Measurements from ENCODE around the gene C1orf56. TPM values are rescaled to one million over a fixed set of nuclear protein-coding genes. Genes with fewer than 3 reads are reported as not detected.

Gene C1orf56, protein sequence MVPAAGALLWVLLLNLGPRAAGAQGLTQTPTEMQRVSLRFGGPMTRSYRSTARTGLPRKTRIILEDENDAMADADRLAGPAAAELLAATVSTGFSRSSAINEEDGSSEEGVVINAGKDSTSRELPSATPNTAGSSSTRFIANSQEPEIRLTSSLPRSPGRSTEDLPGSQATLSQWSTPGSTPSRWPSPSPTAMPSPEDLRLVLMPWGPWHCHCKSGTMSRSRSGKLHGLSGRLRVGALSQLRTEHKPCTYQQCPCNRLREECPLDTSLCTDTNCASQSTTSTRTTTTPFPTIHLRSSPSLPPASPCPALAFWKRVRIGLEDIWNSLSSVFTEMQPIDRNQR
- total RNA-seq, result 0.31 TPM

DNA sequence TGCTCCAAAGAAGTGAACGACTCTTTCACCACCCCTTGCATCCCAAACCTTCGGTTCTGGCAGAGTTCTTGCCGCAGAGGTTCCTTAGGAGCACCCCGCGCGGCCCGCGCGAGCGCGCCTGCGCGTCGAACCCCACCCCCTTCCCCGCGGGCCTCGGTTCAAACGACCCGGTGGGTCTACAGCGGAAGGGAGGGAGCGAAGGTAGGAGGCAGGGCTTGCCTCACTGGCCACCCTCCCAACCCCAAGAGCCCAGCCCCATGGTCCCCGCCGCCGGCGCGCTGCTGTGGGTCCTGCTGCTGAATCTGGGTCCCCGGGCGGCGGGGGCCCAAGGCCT is at the start of gene C1orf56:
Gene C1orf56 (plus strand): TSS at position 161 of the 334 bp plus-strand sequence. CDS start 97 bp downstream, at position 258.
- Histone ChIP-seq H3K4me3 (ENCODE audit: low read length) (peak within 1 kb of the TSS; percentile 58), H3K27me3 (ENCODE audit: insufficient read depth, low read length) (no peaks in the 10 kb centered on the region), H3K4me1 (ENCODE audit: insufficient read depth, low read length) (peaks cover 38% of the 10 kb centered on the region)

GRCh38 chr1:150997949-150998348 is 49.6 kb upstream of the C1orf56 start:
- no peak overlapping the region for H3K4me3 ChIP-seq (ENCODE audit: low read length)
- H3K4me1 ChIP-seq (ENCODE audit: insufficient read depth, low read length), result peaks cover 42% of the 10 kb centered on the region
- H3K9me3 ChIP-seq (ENCODE audit: low read depth, low read length), result no peaks in the 10 kb centered on the region
- H3K27me3 ChIP-seq (ENCODE audit: insufficient read depth, low read length), result no peaks in the 10 kb centered on the region

More for the DNA sequence above, at the start of gene C1orf56:
- H3K9me3 ChIP-seq (ENCODE audit: low read depth, low read length), result no peaks in the 10 kb centered on the region

DNA sequence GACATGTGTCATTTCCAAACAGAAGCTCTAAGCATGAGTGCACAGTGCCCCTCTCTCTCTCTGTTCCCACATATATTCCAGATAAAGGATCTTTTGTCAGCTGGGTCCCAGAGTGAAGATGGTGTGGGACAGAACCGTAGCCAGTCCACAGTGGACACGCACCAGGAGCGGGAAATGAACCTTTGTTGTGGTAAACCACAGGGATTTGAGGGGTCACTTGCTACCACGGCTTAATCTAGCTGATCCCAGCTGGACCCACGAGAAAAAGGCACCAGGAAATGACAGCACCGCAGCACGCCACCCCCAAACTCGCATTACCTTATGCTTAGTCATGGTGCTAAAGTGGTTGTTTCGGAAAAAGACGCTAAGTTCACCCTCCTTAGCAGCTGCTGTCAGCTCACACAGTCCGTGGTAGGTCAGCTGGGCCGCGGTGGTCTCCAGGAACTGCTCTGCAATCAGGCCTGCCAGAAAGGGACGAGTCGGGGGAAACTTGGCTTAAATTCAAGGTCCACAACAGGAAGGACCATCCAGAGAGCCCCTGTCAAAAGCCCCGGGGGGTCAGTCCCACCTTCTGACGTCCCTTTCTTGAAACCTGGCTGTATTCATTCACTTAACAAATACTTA is 48.4 kb upstream of the C1orf56 start:
- no peaks in the 10 kb centered on the region for H3K9me3 ChIP-seq (ENCODE audit: low read depth, low read length)
- no peaks in the 10 kb centered on the region for H3K27me3 ChIP-seq (ENCODE audit: insufficient read depth, low read length)
- peaks cover 54% of the 10 kb centered on the region for H3K4me1 ChIP-seq (ENCODE audit: insufficient read depth, low read length)
- H3K4me3 ChIP-seq (ENCODE audit: low read length), result no peak overlapping the region

- Histone ChIP-seq H3K9me3 (ENCODE audit: low read depth, low read length) (no peaks in the 10 kb centered on the region), H3K4me1 (ENCODE audit: insufficient read depth, low read length) (peaks cover 62% of the 10 kb centered on the region), H3K4me3 (ENCODE audit: low read length) (no peak overlapping the region), H3K27me3 (ENCODE audit: insufficient read depth, low read length) (no peaks in the 10 kb centered on the region)
Observed at GRCh38 chr1:150999926-151000325, 47.6 kb upstream of the C1orf56 start.

DNA sequence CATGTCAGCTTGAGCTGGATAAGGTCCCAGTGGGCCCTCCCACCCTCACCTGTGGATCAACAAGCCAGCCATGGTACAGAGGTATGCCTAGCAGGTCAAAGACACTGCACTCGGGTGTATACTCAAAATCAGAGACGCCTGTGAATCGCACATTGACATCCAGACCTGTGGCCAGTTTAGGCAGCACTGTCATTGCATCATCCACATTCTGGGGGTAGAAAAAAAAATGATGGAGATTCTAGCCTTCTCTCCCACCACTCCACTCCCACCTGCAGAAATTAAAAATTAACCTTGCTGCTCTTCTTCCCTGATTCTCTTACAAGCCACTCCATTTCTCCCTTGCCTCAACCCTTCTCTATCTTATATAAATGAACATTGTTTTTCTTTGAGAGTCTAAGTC is 47.1 kb upstream of the C1orf56 start:
- peaks cover 67% of the 10 kb centered on the region for H3K4me1 ChIP-seq (ENCODE audit: insufficient read depth, low read length)
- no peak overlapping the region for H3K4me3 ChIP-seq (ENCODE audit: low read length)
- no peaks in the 10 kb centered on the region for H3K9me3 ChIP-seq (ENCODE audit: low read depth, low read length)

GRCh38 chr1:151001602-151002001 is 45.9 kb upstream of the C1orf56 start:
- Histone ChIP-seq H3K4me3 (ENCODE audit: low read length) (no peak overlapping the region), H3K9me3 (ENCODE audit: low read depth, low read length) (no peaks in the 10 kb centered on the region), H3K4me1 (ENCODE audit: insufficient read depth, low read length) (peaks cover 79% of the 10 kb centered on the region), H3K27me3 (ENCODE audit: insufficient read depth, low read length) (no peaks in the 10 kb centered on the region)

More for the DNA sequence above, 47.1 kb upstream of the C1orf56 start:
- H3K27me3 ChIP-seq (ENCODE audit: insufficient read depth, low read length), result no peaks in the 10 kb centered on the region

DNA sequence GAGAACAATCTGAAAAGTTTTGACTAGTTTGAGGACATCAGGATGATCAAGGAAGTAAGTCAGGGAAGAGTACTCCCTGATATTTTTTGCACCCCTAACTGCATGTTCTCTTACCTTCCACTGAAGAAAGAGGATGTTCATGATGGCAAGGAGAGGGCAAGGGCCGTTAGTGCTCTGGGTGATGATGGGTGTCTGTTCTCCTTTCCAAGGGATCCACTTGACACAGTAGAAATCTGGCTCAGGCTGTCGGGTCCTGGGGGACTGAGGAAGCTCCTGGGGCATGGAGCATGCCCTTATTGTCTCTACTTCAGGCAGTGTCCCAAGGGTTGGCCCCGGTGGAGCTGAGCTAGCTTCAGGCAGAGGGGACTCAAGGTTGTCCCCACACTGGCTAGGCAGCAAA is 45.5 kb upstream of the C1orf56 start:
- no peak overlapping the region for H3K4me3 ChIP-seq (ENCODE audit: low read length)

DNA sequence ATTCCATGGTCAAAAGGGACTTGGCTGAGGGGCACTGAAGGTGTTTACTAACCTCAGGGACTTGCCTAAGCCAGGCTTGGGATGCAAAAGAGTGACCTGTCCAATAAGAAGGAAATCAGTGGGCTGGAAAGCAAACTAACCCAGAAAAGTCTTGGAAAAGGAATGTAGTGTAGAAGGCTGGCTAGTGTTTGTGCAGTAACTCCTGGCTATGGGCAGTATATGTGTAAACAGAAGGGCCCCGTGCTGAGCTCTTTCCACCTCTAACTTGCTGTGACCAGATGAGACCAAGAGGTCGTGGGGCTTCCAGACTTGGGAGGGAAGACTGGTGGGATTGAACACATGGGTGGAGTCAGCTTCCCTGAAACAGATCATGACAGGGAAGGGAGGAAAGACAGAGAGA is 44.9 kb upstream of the C1orf56 start:
- H3K4me3 ChIP-seq (ENCODE audit: low read length), result no peak overlapping the region
- H3K27me3 ChIP-seq (ENCODE audit: insufficient read depth, low read length), result no peaks in the 10 kb centered on the region
- peaks cover 89% of the 10 kb centered on the region for H3K4me1 ChIP-seq (ENCODE audit: insufficient read depth, low read length)
- no peaks in the 10 kb centered on the region for H3K9me3 ChIP-seq (ENCODE audit: low read depth, low read length)

More for the DNA sequence above, 45.5 kb upstream of the C1orf56 start:
- Histone ChIP-seq H3K4me1 (ENCODE audit: insufficient read depth, low read length) (peaks cover 83% of the 10 kb centered on the region), H3K27me3 (ENCODE audit: insufficient read depth, low read length) (no peaks in the 10 kb centered on the region), H3K9me3 (ENCODE audit: low read depth, low read length) (no peaks in the 10 kb centered on the region)

DNA sequence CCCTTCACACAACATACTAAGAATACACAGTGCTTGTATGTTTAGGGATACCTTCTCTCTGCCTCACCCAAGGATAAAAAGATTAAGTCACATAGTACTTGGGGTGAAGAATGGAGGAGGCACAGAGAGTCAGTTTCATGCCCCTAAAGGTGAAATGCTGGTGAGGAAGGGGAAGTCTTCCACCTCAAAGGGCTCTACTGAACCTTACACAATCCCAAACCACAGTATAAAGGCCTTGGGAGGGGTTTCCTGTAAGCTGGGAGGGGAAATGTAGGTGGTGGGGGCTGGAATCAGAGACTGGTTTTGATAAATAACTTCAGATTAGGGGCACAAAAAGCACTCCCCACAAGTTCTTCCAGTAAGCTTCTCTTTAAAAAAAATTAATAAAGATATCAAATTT is 44.4 kb upstream of the C1orf56 start:
- Histone ChIP-seq H3K4me1 (ENCODE audit: insufficient read depth, low read length) (peaks cover 93% of the 10 kb centered on the region), H3K4me3 (ENCODE audit: low read length) (peak overlapping the region; percentile 28), H3K9me3 (ENCODE audit: low read depth, low read length) (no peaks in the 10 kb centered on the region), H3K27me3 (ENCODE audit: insufficient read depth, low read length) (no peaks in the 10 kb centered on the region)

DNA sequence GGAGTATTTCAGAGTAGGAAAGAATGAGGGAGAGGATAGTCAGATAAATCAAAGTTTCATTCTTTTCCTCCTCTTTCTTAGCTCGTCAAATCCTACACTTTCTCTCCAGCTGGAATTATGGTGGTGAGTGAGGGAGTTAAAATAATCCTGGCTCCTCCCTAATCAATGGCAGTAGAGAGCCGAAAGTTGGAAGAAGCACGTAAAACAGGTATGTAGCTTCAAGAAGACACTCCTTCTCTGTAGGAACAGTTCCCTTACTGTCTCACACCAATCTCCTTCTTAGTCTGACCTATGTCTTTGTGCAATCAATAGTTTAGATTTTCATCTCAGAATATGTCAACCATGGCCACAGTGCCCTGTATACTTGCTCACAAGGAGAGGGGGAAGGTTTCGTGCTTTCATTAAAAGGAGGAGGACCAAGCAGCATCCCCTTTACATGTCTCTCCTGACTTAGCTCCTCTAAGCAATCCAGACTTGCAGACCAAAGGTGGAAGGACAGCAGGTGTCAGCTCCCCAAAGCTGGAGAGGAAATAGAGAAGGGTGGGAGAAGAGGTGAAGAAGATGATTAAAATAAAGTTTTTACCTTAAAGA is 41.7 kb upstream of the C1orf56 start:
- peak overlapping the region; percentile 59 for H3K4me3 ChIP-seq (ENCODE audit: low read length)
- H3K27me3 ChIP-seq (ENCODE audit: insufficient read depth, low read length), result no peaks in the 10 kb centered on the region
- peaks cover 95% of the 10 kb centered on the region for H3K4me1 ChIP-seq (ENCODE audit: insufficient read depth, low read length)
- no peaks in the 10 kb centered on the region for H3K9me3 ChIP-seq (ENCODE audit: low read depth, low read length)

DNA sequence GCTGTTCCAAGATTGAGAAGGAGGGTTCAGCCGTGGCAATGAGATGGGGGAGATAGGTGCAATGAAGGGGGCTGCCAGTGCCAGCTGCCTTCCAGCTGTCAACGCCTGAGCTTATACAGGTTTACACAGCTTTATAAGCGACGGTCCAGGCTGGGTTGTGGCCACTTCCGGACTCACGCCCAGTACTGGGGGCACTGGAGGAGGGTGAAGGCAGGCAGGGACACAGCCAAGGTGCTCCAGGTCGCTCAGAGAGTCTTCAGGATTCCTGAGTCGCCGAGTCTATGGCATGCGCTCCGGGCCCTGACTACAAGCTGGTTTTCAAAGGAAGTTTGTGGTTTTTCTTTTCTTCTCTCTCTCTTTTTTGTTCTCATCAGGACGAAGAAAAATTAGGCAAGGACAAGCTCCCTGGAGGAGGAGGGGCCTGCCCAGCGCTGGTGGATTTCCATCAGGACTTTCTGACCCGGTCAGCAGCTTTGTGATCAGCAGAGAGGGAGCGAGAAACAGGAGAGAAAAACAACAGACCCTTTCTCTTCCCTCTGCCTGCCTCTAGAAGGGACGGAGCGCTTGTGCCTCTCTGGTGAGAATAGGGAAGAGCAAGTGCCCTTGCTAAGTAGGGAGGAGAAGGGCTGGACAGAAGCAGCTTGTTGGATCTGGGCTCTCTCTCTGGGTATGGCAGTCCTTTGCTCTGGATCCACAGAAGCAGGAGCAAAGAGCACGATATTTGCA is 41.1 kb upstream of the C1orf56 start, which contains the start of gene MINDY1:
Gene MINDY1 (minus strand): TSS at position 576 of the 726 bp plus-strand sequence. CDS start 4,285 bp downstream, outside the sequence.
- H3K4me1 ChIP-seq (ENCODE audit: insufficient read depth, low read length), result peaks cover 88% of the 10 kb centered on the region
- peak within 1 kb of the TSS; percentile 59 for H3K4me3 ChIP-seq (ENCODE audit: low read length)
- H3K27me3 ChIP-seq (ENCODE audit: insufficient read depth, low read length), result no peaks in the 10 kb centered on the region
- no peaks in the 10 kb centered on the region for H3K9me3 ChIP-seq (ENCODE audit: low read depth, low read length)

DNA sequence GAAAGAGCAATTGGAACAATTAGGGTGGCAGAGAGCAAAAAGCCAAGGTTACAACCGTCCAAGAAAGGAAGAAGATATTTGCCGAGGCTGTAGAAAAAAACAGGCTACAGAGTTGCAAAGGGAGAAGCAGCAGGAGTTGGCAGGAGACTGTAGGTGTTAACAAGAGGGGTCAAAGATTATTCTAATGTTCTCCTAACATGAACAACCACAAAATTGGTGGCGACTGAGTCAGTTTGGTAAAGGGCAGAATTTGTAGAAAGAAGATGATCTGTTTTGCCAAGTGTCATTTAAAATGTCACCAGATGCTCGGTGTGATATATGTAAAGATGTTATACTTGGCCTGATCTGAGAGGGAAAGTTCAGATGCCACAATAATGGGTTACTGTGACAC is 39.7 kb upstream of the C1orf56 start:
- Histone ChIP-seq H3K9me3 (ENCODE audit: low read depth, low read length) (no peaks in the 10 kb centered on the region), H3K4me1 (ENCODE audit: insufficient read depth, low read length) (peaks cover 75% of the 10 kb centered on the region), H3K4me3 (ENCODE audit: low read length) (peak overlapping the region; percentile 63)

GRCh38 chr1:151008244-151009205 is 39.0 kb upstream of the C1orf56 start, which contains the start of gene PRUNE1:
Gene PRUNE1 (plus strand): TSS chr1:151008449. CDS start chr1:151008633, 184 bp downstream.
- Histone ChIP-seq H3K27me3 (ENCODE audit: insufficient read depth, low read length) (no peaks in the 10 kb centered on the region), H3K4me3 (ENCODE audit: low read length) (peak within 1 kb of the TSS; percentile 63), H3K9me3 (ENCODE audit: low read depth, low read length) (no peaks in the 10 kb centered on the region), H3K4me1 (ENCODE audit: insufficient read depth, low read length) (peaks cover 73% of the 10 kb centered on the region)

More for the DNA sequence above, 39.7 kb upstream of the C1orf56 start:
- no peaks in the 10 kb centered on the region for H3K27me3 ChIP-seq (ENCODE audit: insufficient read depth, low read length)

- H3K27me3 ChIP-seq (ENCODE audit: insufficient read depth, low read length), result no peaks in the 10 kb centered on the region
- peak overlapping the region; percentile 63 for H3K4me3 ChIP-seq (ENCODE audit: low read length)
- no peaks in the 10 kb centered on the region for H3K9me3 ChIP-seq (ENCODE audit: low read depth, low read length)
- peaks cover 68% of the 10 kb centered on the region for H3K4me1 ChIP-seq (ENCODE audit: insufficient read depth, low read length)
Observed at GRCh38 chr1:151009206-151009587, 38.4 kb upstream of the C1orf56 start.
